ENCODE data around the gene PBX3.

PBX3 gene

GRCh38 chr9:125831616-125832015, 84.4 kb downstream of the PBX3 start:
- Histone ChIP-seq H2AFZ (ENCODE audit: low read depth, low read length, severe bottlenecking) (no peak overlapping the region), H3F3A (ENCODE audit: insufficient read depth) (no peaks in the 10 kb centered on the region), H3K4me2 (ENCODE audit: low read depth, low read length, poor library complexity, severe bottlenecking) (no peak overlapping the region), H3K79me2 (ENCODE audit: insufficient read depth, low read length) (0 out of 2 replicates have a peak, but pooled peaks cover 4% of the 10 kb centered on the region), H3K27me3 (ENCODE audit: low read length) (no peaks in the 10 kb centered on the region), H3K9me3 (ENCODE audit: insufficient read depth, low read length) (no peaks in the 10 kb centered on the region), H3K27ac (ENCODE audit: low read depth, low read length) (no peak overlapping the region), H3K9me2 (replicated peaks; ENCODE audit: insufficient read depth, low read length) (no peaks in the 10 kb centered on the region), H3K9ac (ENCODE audit: low read length) (no peak overlapping the region), H3K36me3 (ENCODE audit: low read length) (no peaks in the 10 kb centered on the region), H3K4me3 (ENCODE audit: insufficient read depth, low read length, poor library complexity, severe bottlenecking) (no peak overlapping the region), H4K20me1 (ENCODE audit: low read depth, low read length) (peaks cover 7% of the 10 kb centered on the region)
- no peak for TF ChIP-seq CTCF (IDR thresholded peaks at IDR 0.05; ENCODE audit: insufficient read depth, low read length, poor library complexity, severe bottlenecking)
- TF ChIP-seq EZH2phosphoT487 (conservative IDR thresholded peaks at IDR 0.05; ENCODE audit: low read length) = no peak

DNA sequence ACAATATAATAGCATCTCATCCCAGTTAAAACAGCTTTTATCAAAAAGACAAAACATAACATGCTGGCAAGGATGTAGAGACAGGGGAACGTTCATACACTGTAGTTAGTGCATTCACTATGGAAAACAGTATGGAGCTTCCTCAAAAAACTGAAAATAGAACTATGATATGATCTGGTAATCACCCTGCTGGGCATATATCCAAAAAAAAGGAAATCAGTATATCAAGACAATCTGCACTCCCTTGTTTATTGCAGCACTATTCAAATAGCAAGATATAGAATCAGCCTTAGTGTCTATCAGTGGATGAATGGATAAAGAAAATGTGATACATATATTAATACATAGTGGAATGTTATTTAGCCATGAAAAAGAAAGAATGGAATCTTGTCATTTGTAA, 88.5 kb downstream of the PBX3 start:
- TF ChIP-seq EZH2phosphoT487 (conservative IDR thresholded peaks at IDR 0.05; ENCODE audit: low read length) (no peak), CTCF (IDR thresholded peaks at IDR 0.05; ENCODE audit: insufficient read depth, low read length, poor library complexity, severe bottlenecking) (no peak)
- Histone ChIP-seq H3K79me2 (ENCODE audit: insufficient read depth, low read length) (0 out of 2 replicates have a peak, but pooled peaks cover 8% of the 10 kb centered on the region), H3K36me3 (ENCODE audit: low read length) (no peaks in the 10 kb centered on the region), H3K9ac (ENCODE audit: low read length) (no peak overlapping the region), H2AFZ (ENCODE audit: low read depth, low read length, severe bottlenecking) (no peak overlapping the region), H3K4me3 (ENCODE audit: insufficient read depth, low read length, poor library complexity, severe bottlenecking) (no peak overlapping the region), H3K9me2 (replicated peaks; ENCODE audit: insufficient read depth, low read length) (no peaks in the 10 kb centered on the region), H3K9me3 (ENCODE audit: insufficient read depth, low read length) (no peaks in the 10 kb centered on the region), H3K27ac (ENCODE audit: low read depth, low read length) (no peak overlapping the region), H3K4me2 (ENCODE audit: low read depth, low read length, poor library complexity, severe bottlenecking) (no peak overlapping the region), H3F3A (ENCODE audit: insufficient read depth) (no peaks in the 10 kb centered on the region), H3K27me3 (ENCODE audit: low read length) (no peaks in the 10 kb centered on the region), H4K20me1 (ENCODE audit: low read depth, low read length) (peaks cover 5% of the 10 kb centered on the region; the same call in 1 of the 2 replicates)

DNA sequence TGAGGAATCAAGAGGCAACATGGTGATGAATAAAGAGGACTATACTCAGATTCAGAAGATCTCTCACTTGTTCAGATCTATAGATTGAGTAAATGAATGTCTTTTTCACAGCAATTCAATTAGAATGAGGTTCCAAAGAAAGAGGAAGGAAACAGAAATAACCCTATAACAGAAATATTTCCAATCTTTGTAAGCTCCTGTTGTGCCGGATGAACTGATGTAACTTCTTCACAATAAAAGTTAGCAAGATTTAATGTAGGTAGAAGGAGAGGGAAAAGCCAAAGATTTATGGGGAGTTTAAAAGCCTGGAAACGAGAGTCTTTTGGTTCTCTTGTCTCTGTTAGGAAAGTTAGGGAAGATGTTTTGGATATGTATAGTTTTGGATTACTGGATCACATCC, 92.1 kb downstream of the PBX3 start:
- peaks cover 5% of the 10 kb centered on the region; the same call in 1 of the 2 replicates for H4K20me1 ChIP-seq (ENCODE audit: low read depth, low read length)

More for the DNA sequence above, 92.1 kb downstream of the PBX3 start:
- 0 out of 2 replicates have a peak, but pooled peaks cover 4% of the 10 kb centered on the region for H3K79me2 ChIP-seq (ENCODE audit: insufficient read depth, low read length)
- no peak overlapping the region for H3K4me2 ChIP-seq (ENCODE audit: low read depth, low read length, poor library complexity, severe bottlenecking)
- TF ChIP-seq EZH2phosphoT487 (conservative IDR thresholded peaks at IDR 0.05; ENCODE audit: low read length) = no peak
- TF ChIP-seq CTCF (IDR thresholded peaks at IDR 0.05; ENCODE audit: insufficient read depth, low read length, poor library complexity, severe bottlenecking) = no peak
- no peak overlapping the region for H3K9ac ChIP-seq (ENCODE audit: low read length)
- no peaks in the 10 kb centered on the region for H3K9me3 ChIP-seq (ENCODE audit: insufficient read depth, low read length)
- no peaks in the 10 kb centered on the region for H3K36me3 ChIP-seq (ENCODE audit: low read length)
- H3K4me3 ChIP-seq (ENCODE audit: insufficient read depth, low read length, poor library complexity, severe bottlenecking) = no peak overlapping the region
- H3K9me2 ChIP-seq (replicated peaks; ENCODE audit: insufficient read depth, low read length) = no peaks in the 10 kb centered on the region
- no peak overlapping the region for H2AFZ ChIP-seq (ENCODE audit: low read depth, low read length, severe bottlenecking)
- H3F3A ChIP-seq (ENCODE audit: insufficient read depth) = no peaks in the 10 kb centered on the region
- no peak overlapping the region for H3K27ac ChIP-seq (ENCODE audit: low read depth, low read length)
- H3K27me3 ChIP-seq (ENCODE audit: low read length) = no peaks in the 10 kb centered on the region
